ENCODE results near the gene FCHO1. TPM values are rescaled to one million over a fixed set of nuclear protein-coding genes. Genes with fewer than 3 reads are reported as not detected.

Gene FCHO1
- total RNA-seq, 4 donors from 2014 or later = 0.13 to 2.1 (median 0.51) TPM; not detected in 1

GRCh38 chr19:17784201-17785008 is 33.1 kb downstream of the FCHO1 start:
- in situ Hi-C loops (cut with MboI; ENCODE audit: low sequenced_read_pairs in 4 of 4) = no loop called here

DNA sequence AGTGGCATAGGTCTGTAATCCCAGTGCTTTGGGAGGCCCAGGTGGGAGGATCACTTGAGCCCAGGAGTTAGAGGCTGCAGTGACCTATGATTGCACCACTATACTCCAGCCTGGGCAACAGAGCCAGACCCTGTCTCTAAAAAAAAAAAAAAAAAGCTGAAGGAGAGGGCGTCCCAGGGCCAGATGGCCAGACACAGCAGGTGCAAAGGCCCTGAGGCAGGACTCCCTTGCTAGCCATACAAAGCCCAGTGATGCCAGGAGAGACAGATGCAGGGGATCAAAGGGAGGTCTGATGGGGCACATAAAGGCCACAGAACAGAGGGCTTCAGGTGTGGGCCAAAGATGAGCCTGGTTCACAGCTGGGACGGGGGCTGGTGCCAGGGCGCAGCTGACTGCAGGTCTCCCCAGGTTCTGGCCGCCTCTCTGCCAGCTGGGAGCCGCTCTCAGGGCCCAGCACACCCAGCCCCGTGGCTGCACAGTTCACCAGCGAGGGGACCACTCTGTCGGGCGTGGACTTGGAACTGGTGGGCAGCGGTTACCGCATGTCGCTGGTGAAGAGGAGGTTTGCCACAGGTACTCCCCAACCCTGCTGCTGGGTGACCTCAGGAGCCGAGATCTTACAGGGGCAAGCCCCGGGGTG is 36.1 kb downstream of the FCHO1 start:
- ATAC-seq (no peak), DNase-seq (no peak)
- TF ChIP-seq CTCF (IDR thresholded peaks at IDR 0.05 in 4 of 5, conservative IDR thresholded peaks at IDR 0.05 in 1 of 5) (no peak), POLR2A (IDR thresholded peaks at IDR 0.05) (no peak)
- H3K36me3 ChIP-seq = no peaks in the 10 kb centered on the region
- H3K27ac ChIP-seq = no peak overlapping the region
- no peaks in the 10 kb centered on the region for H3K9me3 ChIP-seq
- in situ Hi-C loops (cut with MboI; ENCODE audit: low sequenced_read_pairs in 4 of 4) = no loop called here
- intact Hi-C loops (cut with DNase I; ENCODE audit: low total_unique reads) = no loop called here
- H3K27me3 ChIP-seq = peaks cover 0 to 9% (median 5%) of the 10 kb centered on the region in 3 donors
- H3K4me1 ChIP-seq = no peaks in the 10 kb centered on the region
- H3K4me3 ChIP-seq = no peak overlapping the region

More at GRCh38 chr19:17784201-17785008, 33.1 kb downstream of the FCHO1 start:
- Histone ChIP-seq H3K4me3 (no peak overlapping the region), H3K4me1 (no peaks in the 10 kb centered on the region), H3K36me3 (no peaks in the 10 kb centered on the region), H3K27me3 (peaks cover 6 to 13% (median 8%) of the 10 kb centered on the region in 3 donors), H3K27ac (no peak overlapping the region), H3K9me3 (no peaks in the 10 kb centered on the region)
- DNase-seq (no peak), ATAC-seq (no peak)
- TF ChIP-seq CTCF (IDR thresholded peaks at IDR 0.05 in 4 of 5, conservative IDR thresholded peaks at IDR 0.05 in 1 of 5) (peak; percentile 24 to 62 (median 59)), POLR2A (IDR thresholded peaks at IDR 0.05) (no peak)
- intact Hi-C loops (cut with DNase I; ENCODE audit: low total_unique reads) = no loop called here

- Histone ChIP-seq H3K4me1 (no peaks in the 10 kb centered on the region), H3K27me3 (peaks cover under 1 to 12% (median 4%) of the 10 kb centered on the region in 3 donors), H3K9me3 (no peaks in the 10 kb centered on the region), H3K27ac (no peak overlapping the region), H3K36me3 (no peaks in the 10 kb centered on the region), H3K4me3 (no peak overlapping the region)
- TF ChIP-seq CTCF (IDR thresholded peaks at IDR 0.05 in 4 of 5, conservative IDR thresholded peaks at IDR 0.05 in 1 of 5) (no peak), POLR2A (IDR thresholded peaks at IDR 0.05) (no peak)
- intact Hi-C loops (cut with DNase I; ENCODE audit: low total_unique reads) (no loop called here), in situ Hi-C loops (cut with MboI; ENCODE audit: low sequenced_read_pairs in 4 of 4) (no loop called here)
- no peak for ATAC-seq
- no peak for DNase-seq
Measured at GRCh38 chr19:17788632-17789031, 37.4 kb downstream of the FCHO1 start.

DNA sequence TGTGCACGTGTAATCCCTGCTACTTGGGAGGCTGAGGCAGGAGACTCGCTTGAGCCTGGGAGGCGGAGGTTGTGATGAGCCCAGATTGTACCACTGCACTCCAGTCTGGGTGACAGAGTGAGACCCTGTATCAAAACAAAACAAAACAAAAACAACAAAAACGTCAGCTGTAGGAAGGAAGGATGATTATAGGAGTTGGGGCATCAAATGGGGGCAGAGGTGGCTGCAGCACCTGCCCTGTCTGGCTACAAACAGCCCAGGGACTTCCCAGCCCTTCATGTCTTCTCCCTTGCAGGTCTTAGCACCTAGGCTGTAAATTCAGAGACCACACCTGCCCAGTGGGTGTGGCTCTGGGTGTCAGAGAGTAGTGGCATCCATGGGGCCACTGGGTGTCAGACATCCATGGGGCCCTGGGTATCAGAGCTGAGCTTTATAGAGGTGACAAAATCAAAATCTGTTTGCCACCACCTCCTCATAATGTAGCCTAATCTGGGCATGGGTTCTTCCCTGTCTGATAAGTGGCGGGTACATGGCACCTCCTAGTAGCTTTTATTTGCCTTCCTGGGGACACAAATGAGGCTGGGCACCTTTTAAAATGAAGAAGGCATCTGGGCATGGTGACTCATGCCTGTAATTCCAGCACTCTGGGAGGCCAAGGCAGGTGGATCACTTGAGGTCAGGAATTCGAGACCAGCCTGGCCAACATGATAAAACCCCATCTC is 38.9 kb downstream of the FCHO1 start:
- TF ChIP-seq CTCF (IDR thresholded peaks at IDR 0.05 in 4 of 5, conservative IDR thresholded peaks at IDR 0.05 in 1 of 5) (no peak), POLR2A (IDR thresholded peaks at IDR 0.05) (no peak)
- Histone ChIP-seq H3K36me3 (no peaks in the 10 kb centered on the region), H3K27ac (no peak overlapping the region), H3K27me3 (peaks cover 16 to 28% (median 20%) of the 10 kb centered on the region in 3 donors), H3K9me3 (no peaks in the 10 kb centered on the region), H3K4me1 (no peaks in the 10 kb centered on the region), H3K4me3 (no peak overlapping the region)
- ATAC-seq = no peak
- intact Hi-C loops (cut with DNase I; ENCODE audit: low total_unique reads) = no loop called here
- in situ Hi-C loops (cut with MboI; ENCODE audit: low sequenced_read_pairs in 4 of 4) = no loop called here
- no peak for DNase-seq

All from gastrocnemius medialis (tissue), 4 donors.